Mammary epithelial cell (primary cell): ENCODE data around the gene ARHGAP5.

Source experiments
- EZH2 ChIP-seq: IDR thresholded peaks from 2 replicates; pipeline ENCODE4 v1.6.1; 2012; ENCODE audit warnings: low read length, inconsistent platforms, borderline replicate concordance
- TF ChIP-seq, protein P1 (sequence below), 2 donors: IDR thresholded peaks in 1 of 2; conservative IDR thresholded peaks in 1 of 2; 2 replicates each; pipeline ENCODE4 v1.5.1; 2011 to 2012; ENCODE audit warnings: inconsistent platforms in 2 of 2, low read length in 2 of 2, mild to moderate bottlenecking in 2 of 2, control low read depth in 1 of 2, low read depth in 1 of 2; ENCODE audit not compliant: insufficient read depth in 1 of 2; ENCODE audit errors: extremely low read depth in 1 of 2

DNA sequence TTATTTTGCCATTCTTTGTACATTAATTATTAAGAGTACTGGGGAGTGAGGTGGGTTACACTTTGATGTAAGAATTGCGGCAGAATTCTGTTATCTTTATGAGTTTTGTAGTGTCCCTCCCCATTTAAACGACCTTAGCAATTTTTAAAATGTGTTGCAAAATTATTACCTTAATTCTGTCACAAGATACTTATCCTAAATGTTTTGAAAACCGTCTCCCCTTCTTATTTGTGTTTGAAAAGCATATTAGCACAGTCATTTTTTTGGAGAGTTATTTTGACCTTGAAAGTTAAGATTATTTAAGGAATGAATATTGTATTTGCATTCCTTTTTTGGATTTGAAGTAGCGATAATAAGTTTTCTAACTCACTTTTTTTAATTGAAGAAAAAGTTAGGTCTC, 2.2 kb downstream of the ARHGAP5 start:
- TF ChIP-seq, protein P1, sequence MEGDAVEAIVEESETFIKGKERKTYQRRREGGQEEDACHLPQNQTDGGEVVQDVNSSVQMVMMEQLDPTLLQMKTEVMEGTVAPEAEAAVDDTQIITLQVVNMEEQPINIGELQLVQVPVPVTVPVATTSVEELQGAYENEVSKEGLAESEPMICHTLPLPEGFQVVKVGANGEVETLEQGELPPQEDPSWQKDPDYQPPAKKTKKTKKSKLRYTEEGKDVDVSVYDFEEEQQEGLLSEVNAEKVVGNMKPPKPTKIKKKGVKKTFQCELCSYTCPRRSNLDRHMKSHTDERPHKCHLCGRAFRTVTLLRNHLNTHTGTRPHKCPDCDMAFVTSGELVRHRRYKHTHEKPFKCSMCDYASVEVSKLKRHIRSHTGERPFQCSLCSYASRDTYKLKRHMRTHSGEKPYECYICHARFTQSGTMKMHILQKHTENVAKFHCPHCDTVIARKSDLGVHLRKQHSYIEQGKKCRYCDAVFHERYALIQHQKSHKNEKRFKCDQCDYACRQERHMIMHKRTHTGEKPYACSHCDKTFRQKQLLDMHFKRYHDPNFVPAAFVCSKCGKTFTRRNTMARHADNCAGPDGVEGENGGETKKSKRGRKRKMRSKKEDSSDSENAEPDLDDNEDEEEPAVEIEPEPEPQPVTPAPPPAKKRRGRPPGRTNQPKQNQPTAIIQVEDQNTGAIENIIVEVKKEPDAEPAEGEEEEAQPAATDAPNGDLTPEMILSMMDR (conservative IDR thresholded peaks at IDR 0.05 in 1 of 2, IDR thresholded peaks at IDR 0.05 in 1 of 2; ENCODE audit: extremely low read depth in 1 of 2, insufficient read depth in 1 of 2, low read depth in 1 of 2, low read length in 2 of 2): no peak
- no peak for TF ChIP-seq EZH2
